Stimulated activated CD4-positive, alpha-beta T cell treated with anti-CD3 and anti-CD28 coated beads, TNF-alpha, amount 100 ng/mL, for 24 hours (primary cell): Measurements from ENCODE around the gene ZNF488.
"Not testable (repeated sequence)": the region's sequence is repeated elsewhere in the genome, so short reads cannot be mapped to it uniquely, and the experiment has no call there.

Source experiments
- DNase-seq, 3 experiments: peaks; one replicate each; pipeline ENCODE4 v3.0.0-alpha.2; 2020; ENCODE audit warnings: low read depth in 3 of 3

Gene ZNF488

GRCh38 chr10:47410271-47410670, 26.2 kb upstream of the ZNF488 start:
- DNase-seq = no peak

GRCh38 chr10:47409866-47410256, 25.8 kb upstream of the ZNF488 start:
- DNase-seq = no peak

- DNase-seq = no peak
Measured at GRCh38 chr10:47409171-47409865, 25.2 kb upstream of the ZNF488 start.

- no peak for DNase-seq
Measured at GRCh38 chr10:47408606-47409005, 24.5 kb upstream of the ZNF488 start.

GRCh38 chr10:47406870-47407691, 23.0 kb upstream of the ZNF488 start:
- no peak for DNase-seq

- DNase-seq = no peak
Measured at GRCh38 chr10:47406548-47406869, 22.4 kb upstream of the ZNF488 start.

- DNase-seq = no peak
Measured at GRCh38 chr10:47405857-47406547, 21.9 kb upstream of the ZNF488 start.

- DNase-seq = no peak
Measured at GRCh38 chr10:47404937-47405336, 20.8 kb upstream of the ZNF488 start.

GRCh38 chr10:47404446-47404845, 20.4 kb upstream of the ZNF488 start:
- DNase-seq = no peak

GRCh38 chr10:47403446-47404318, 19.6 kb upstream of the ZNF488 start:
- DNase-seq = no peak

GRCh38 chr10:47402641-47403301, 18.7 kb upstream of the ZNF488 start:
- no peak for DNase-seq

GRCh38 chr10:47401874-47402640, 18.0 kb upstream of the ZNF488 start:
- no peak for DNase-seq

- no peak for DNase-seq
Measured at GRCh38 chr10:47401210-47401609, 17.1 kb upstream of the ZNF488 start.

- DNase-seq = no peak
Measured at GRCh38 chr10:47400786-47401185, 16.7 kb upstream of the ZNF488 start.

GRCh38 chr10:47400251-47400650, 16.2 kb upstream of the ZNF488 start:
- DNase-seq = no peak

GRCh38 chr10:47397256-47397655, 13.2 kb upstream of the ZNF488 start:
- DNase-seq = no peak

GRCh38 chr10:47396311-47396717, 12.2 kb upstream of the ZNF488 start:
- DNase-seq = no peak

GRCh38 chr10:47389619-47390018, 5.5 kb upstream of the ZNF488 start:
- DNase-seq = no peak

GRCh38 chr10:47388879-47389278, 4.8 kb upstream of the ZNF488 start:
- DNase-seq = no peak

- not testable (repeated sequence) for DNase-seq
Measured at GRCh38 chr10:47386104-47386503, 2.0 kb upstream of the ZNF488 start.
